IPS-NIHi11 (cell line): ENCODE results near the gene NDUFA7.
A peak's percentile ranks its signal among the peaks of the same experiment; 100 is the strongest.
"Not testable (repeated sequence)": the region's sequence is repeated elsewhere in the genome, so short reads cannot be mapped to it uniquely, and the experiment has no call there.

Source experiments
- DNase-seq: peaks from one replicate; pipeline ENCODE4 v3.0.0; 2012; ENCODE audit warnings: mixed read lengths, low spot score

NDUFA7 gene

GRCh38 chr19:8319807-8320520 lies 1.2 kb downstream of the NDUFA7 start:
- no peak for DNase-seq

GRCh38 chr19:8318835-8319234 lies 2.3 kb downstream of the NDUFA7 start:
- DNase-seq, result not testable (repeated sequence)

GRCh38 chr19:8316351-8317125 lies 4.6 kb downstream of the NDUFA7 start:
- DNase-seq, result no peak

GRCh38 chr19:8314981-8315640 lies 6.1 kb downstream of the NDUFA7 start:
- DNase-seq, result not testable (repeated sequence)

- DNase-seq, result no peak
Measured at GRCh38 chr19:8311461-8312260, 9.5 kb downstream of the NDUFA7 start.

GRCh38 chr19:8310342-8311055 lies 10.7 kb downstream of the NDUFA7 start:
- DNase-seq, result no peak

GRCh38 chr19:8308891-8309291 lies 12.3 kb downstream of the NDUFA7 start:
- DNase-seq, result no peak

- peak; percentile 97 for DNase-seq
Measured at GRCh38 chr19:8307965-8308866, 13.0 kb downstream of the NDUFA7 start, which contains the start of gene CD320. Gene CD320 (minus strand): TSS chr19:8308358. CDS start chr19:8308290, 68 bp downstream.

GRCh38 chr19:8307400-8307964 lies 13.7 kb downstream of the NDUFA7 start:
- DNase-seq, result no peak

- no peak for DNase-seq
Measured at GRCh38 chr19:8306235-8307054, 14.7 kb downstream of the NDUFA7 start.

GRCh38 chr19:8305798-8306197 lies 15.4 kb downstream of the NDUFA7 start:
- no peak for DNase-seq

GRCh38 chr19:8304841-8305621 lies 16.1 kb downstream of the NDUFA7 start:
- peak; percentile 94 for DNase-seq

- no peak for DNase-seq
Measured at GRCh38 chr19:8302734-8303133, 18.4 kb downstream of the NDUFA7 start.

- DNase-seq, result no peak
Measured at GRCh38 chr19:8302357-8302691, 18.9 kb downstream of the NDUFA7 start.

- not testable (repeated sequence) for DNase-seq
Measured at GRCh38 chr19:8291337-8291736, 29.8 kb downstream of the NDUFA7 start.

- not testable (repeated sequence) for DNase-seq
Measured at GRCh38 chr19:8276508-8276907, 44.7 kb downstream of the NDUFA7 start.

- no peak for DNase-seq
Measured at GRCh38 chr19:8269724-8270123, 51.5 kb downstream of the NDUFA7 start.

GRCh38 chr19:8265872-8266271 lies 55.3 kb downstream of the NDUFA7 start:
- DNase-seq, result no peak
